Smooth muscle cell (in vitro differentiated cells): ENCODE measurements around the gene INSC. TPM values are rescaled to one million over a fixed set of nuclear protein-coding genes. Genes with fewer than 3 reads are reported as not detected.

ENCODE experiments used
- DNase-seq: peaks from one replicate; lab custom pipeline; 2025; ENCODE audit not compliant: unreplicated experiment; lab: John Stamatoyannopoulos, UW
- H2AFZ ChIP-seq: fragments of 200-600 bp; sonication (generic); 2 replicates; pipeline ENCODE4 v1.6.0; 2016; ENCODE audit warnings: antibody characterized with exemption, low read depth, mild to moderate bottlenecking
- H3F3A ChIP-seq: fragments of 200-600 bp; sonication (generic); 2 replicates; pipeline ENCODE4 v1.6.0; 2017; ENCODE audit warnings: antibody characterized with exemption, low read depth
- H3K27ac ChIP-seq: fragments of 200-600 bp; sonication (generic); 2 replicates; pipeline ENCODE4 v1.5.1; 2016; ENCODE audit warnings: low read depth, mild to moderate bottlenecking
- H3K27me3 ChIP-seq: fragments of 200-600 bp; sonication (generic); 2 replicates; pipeline ENCODE4 v1.6.1; 2016; ENCODE audit warnings: low read depth, mild to moderate bottlenecking
- H3K36me3 ChIP-seq: fragments of 200-600 bp; sonication (generic); 2 replicates; pipeline ENCODE4 v1.5.1; 2016; ENCODE audit warnings: low read depth
- H3K4me1 ChIP-seq: fragments of 200-600 bp; sonication (generic); 2 replicates; pipeline ENCODE4 v1.5.1; 2016; ENCODE audit warnings: low read depth
- H3K4me2 ChIP-seq: fragments of 200-600 bp; sonication (generic); 2 replicates; pipeline ENCODE4 v1.6.0; 2016; ENCODE audit warnings: mild to moderate bottlenecking
- H3K4me3 ChIP-seq: fragments of 200-600 bp; sonication (generic); 2 replicates; pipeline ENCODE4 v1.5.1; 2016; ENCODE audit warnings: mild to moderate bottlenecking
- H3K79me2 ChIP-seq: fragments of 200-600 bp; sonication (generic); 2 replicates; pipeline ENCODE4 v1.6.0; 2016; ENCODE audit warnings: low read depth, mild to moderate bottlenecking
- H3K9ac ChIP-seq: fragments of 200-600 bp; sonication (generic); 2 replicates; pipeline ENCODE4 v1.6.0; 2016; ENCODE audit warnings: low read depth
- H3K9me3 ChIP-seq: fragments of 200-600 bp; sonication (generic); replicated peaks from 2 replicates; pipeline ENCODE4 v1.5.1; 2016; ENCODE audit warnings: low read depth
- H4K20me1 ChIP-seq: fragments of 200-600 bp; sonication (generic); 2 replicates; pipeline ENCODE4 v1.6.0; 2016; ENCODE audit warnings: low read depth
- CTCF ChIP-seq: fragments of 200-600 bp; sonication (generic); IDR thresholded peaks from 2 replicates; pipeline ENCODE4 v1.5.1; 2017; ENCODE audit warnings: borderline replicate concordance, mild to moderate bottlenecking, antibody characterized with exemption; ENCODE audit not compliant: insufficient read depth, poor library complexity, severe bottlenecking
- WGBS: methylation state at CpG from one replicate; pipeline ENCODE4 v1.1.7; 2016; ENCODE audit warnings: low lambda C conversion rate; 5-methylcytosine and 5-hydroxymethylcytosine counted together
- polyA plus RNA-seq: library from polyadenylated mRNA; unstranded; fragments of >200 nt; fragmentation: Nextera tagmentation; extraction: Ambion mirVana; gene quantifications from 2 replicates; pipeline ENCODE4 v1.2.1, GENCODE V29; 2016
- total RNA-seq: library from RNA; depleted of rRNA; stranded (reverse); fragments of >200 nt; gene quantifications from 2 replicates; pipeline ENCODE4 v1.2.3, GENCODE V29; 2014

INSC gene
- total and polyA plus RNA-seq, 2 experiments from 2014 or later = not detected

GRCh38 chr11:15170698-15171097 is 56.0 kb downstream of the INSC start:
- no peaks in the 10 kb centered on the region for H4K20me1 ChIP-seq
- H3K9ac ChIP-seq = no peak overlapping the region
- H2AFZ ChIP-seq = no peak overlapping the region
- TF ChIP-seq CTCF = no peak
- H3K4me1 ChIP-seq = no peaks in the 10 kb centered on the region
- H3K27ac ChIP-seq = no peak overlapping the region
- no peaks in the 10 kb centered on the region for H3K79me2 ChIP-seq
- DNase-seq = no peak
- H3K4me2 ChIP-seq = no peak overlapping the region
- WGBS = 83% methylated on average over 3 of the region's 3 CpGs
- H3K9me3 ChIP-seq = no peaks in the 10 kb centered on the region
- H3K27me3 ChIP-seq = peaks cover 18% of the 10 kb centered on the region
- H3K36me3 ChIP-seq = no peaks in the 10 kb centered on the region
- no peaks in the 10 kb centered on the region for H3F3A ChIP-seq
- H3K4me3 ChIP-seq = no peak overlapping the region

GRCh38 chr11:15171956-15172355 is 57.2 kb downstream of the INSC start:
- no peak for DNase-seq
- Histone ChIP-seq H4K20me1 (no peaks in the 10 kb centered on the region), H3F3A (no peaks in the 10 kb centered on the region), H3K27ac (no peak overlapping the region), H3K9ac (no peak overlapping the region), H3K79me2 (no peaks in the 10 kb centered on the region), H3K27me3 (peaks cover 18% of the 10 kb centered on the region), H3K4me1 (no peaks in the 10 kb centered on the region), H3K9me3 (no peaks in the 10 kb centered on the region), H3K4me2 (no peak overlapping the region), H3K4me3 (no peak overlapping the region), H2AFZ (no peak overlapping the region), H3K36me3 (no peaks in the 10 kb centered on the region)
- 93% methylated on average over 3 of the region's 3 CpGs for WGBS
- TF ChIP-seq CTCF = no peak

- 92% methylated on average over 11 of the region's 11 CpGs for WGBS
- no peak for DNase-seq
- no peak overlapping the region for H2AFZ ChIP-seq
Observed at GRCh38 chr11:15175831-15176230, 61.1 kb downstream of the INSC start.

More at GRCh38 chr11:15175831-15176230, 61.1 kb downstream of the INSC start:
- no peaks in the 10 kb centered on the region for H3K9me3 ChIP-seq
- H3K4me3 ChIP-seq = no peak overlapping the region
- H3K36me3 ChIP-seq = no peaks in the 10 kb centered on the region
- no peak overlapping the region for H3K9ac ChIP-seq
- no peaks in the 10 kb centered on the region for H3K4me1 ChIP-seq
- H3K4me2 ChIP-seq = no peak overlapping the region
- TF ChIP-seq CTCF = no peak
- H3K27ac ChIP-seq = no peak overlapping the region
- no peaks in the 10 kb centered on the region for H4K20me1 ChIP-seq
- peaks cover 18% of the 10 kb centered on the region for H3K27me3 ChIP-seq
- no peaks in the 10 kb centered on the region for H3K79me2 ChIP-seq
- H3F3A ChIP-seq = no peaks in the 10 kb centered on the region
